IPS-NIHi7 (cell line): Measurements from ENCODE around the gene MRPL49.

Source experiments
- DNase-seq: peaks from one replicate; pipeline ENCODE4 v3.0.0; 2012; ENCODE audit warnings: mixed read lengths; ENCODE audit errors: extremely low spot score

Gene MRPL49

DNA sequence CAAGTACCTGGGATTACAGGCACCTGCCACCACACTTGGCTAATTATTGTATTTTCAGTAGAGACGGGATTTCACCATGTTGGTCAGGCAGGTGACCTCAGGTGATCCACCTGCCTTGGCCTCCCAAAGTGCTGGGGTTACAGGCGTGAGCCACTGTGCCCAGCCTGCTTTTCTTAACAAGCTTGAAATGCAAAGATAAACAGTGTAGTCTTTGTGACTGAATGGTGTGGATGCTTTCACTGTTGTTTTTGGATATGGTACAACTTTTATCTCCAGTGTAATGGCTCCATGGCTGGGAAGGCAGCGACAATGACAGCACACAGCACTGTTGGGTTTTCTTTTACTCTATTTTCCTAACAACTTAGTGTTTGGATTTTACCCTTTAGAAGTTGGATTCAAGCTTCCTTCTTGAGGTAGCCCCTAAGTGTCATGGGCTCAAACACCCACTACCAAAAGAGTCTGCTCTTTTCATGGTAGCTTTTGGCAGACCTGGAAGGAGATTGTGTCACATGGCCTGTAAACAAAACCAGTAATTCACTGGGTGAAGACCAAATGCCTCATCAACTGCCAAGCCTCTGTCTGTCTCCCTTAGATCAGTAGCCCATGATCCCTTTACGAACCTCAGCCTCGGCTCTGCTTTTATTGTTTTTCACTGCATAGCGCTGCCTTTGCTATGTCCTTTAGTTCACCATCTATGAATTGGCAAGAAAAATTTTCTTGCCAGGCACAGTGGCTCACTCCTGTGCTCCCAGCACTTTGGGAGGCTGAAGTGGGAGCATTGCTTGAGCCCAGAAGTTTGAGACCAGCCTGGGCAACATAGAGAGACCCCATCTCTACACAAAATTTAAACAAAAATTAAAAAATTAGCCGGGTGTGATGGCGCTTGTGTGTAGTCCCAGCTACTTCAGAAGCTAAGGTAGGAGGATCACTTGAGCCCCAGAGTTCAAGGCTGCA, 19.7 kb upstream of the MRPL49 start:
- no peak for DNase-seq

DNA sequence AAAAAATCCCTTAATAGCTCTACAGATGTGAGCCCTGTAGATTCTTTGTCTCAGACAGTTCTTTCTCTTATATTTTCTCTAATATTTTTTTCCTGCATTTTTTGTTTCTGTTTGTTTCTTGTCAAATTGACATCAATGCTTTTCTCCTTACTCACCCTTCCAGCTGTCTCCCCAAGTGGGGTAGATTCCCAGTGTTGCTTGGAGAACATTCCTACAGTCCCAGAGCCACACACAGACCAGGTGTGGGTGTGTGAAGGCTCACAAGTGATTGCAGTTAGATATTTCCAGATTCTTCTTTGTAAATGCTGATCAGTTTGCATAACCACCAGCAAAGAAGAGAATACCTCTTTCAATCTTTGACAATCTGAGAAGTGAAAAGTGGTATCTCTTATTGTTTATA, 18.6 kb upstream of the MRPL49 start:
- DNase-seq = no peak

DNA sequence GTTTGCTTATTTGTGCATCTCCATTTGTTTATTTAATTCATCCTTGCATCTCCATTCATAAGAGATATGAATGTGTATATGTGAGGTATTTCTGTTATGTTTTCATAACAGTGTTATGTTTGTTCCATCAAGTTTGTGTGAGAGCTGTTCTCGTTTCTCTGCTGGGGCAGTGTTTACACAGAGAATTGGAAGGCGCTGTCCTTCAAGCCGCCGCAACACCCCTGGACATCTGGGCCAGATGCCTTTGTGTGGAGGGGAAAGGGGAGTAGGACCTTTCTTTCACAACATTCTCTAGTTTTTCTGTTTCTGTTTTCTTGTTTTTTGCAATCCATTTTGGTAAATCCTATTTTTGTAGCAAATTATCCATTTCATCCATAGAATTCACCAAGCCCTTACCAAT, 17.5 kb upstream of the MRPL49 start:
- DNase-seq = no peak

DNA sequence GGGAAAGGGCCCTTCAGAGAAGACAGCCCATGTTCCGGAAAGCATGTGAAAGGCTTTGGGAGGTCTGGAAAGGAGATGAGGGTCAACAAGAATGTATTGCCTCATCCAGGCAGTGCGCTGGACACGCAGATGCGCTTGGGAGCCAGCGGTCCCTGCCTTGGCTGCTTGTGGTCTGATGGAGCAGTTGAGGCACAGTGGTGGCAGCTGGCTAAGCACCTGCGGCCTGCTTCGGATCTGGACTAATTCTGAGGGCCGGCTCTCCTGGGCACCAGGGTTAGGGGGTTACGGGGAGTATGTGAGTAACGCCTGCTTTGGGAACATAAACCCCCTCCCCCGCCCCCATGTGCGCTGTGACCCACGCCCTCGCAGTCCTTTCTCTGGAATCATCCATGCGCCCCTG, 15.0 kb upstream of the MRPL49 start:
- DNase-seq = no peak

DNA sequence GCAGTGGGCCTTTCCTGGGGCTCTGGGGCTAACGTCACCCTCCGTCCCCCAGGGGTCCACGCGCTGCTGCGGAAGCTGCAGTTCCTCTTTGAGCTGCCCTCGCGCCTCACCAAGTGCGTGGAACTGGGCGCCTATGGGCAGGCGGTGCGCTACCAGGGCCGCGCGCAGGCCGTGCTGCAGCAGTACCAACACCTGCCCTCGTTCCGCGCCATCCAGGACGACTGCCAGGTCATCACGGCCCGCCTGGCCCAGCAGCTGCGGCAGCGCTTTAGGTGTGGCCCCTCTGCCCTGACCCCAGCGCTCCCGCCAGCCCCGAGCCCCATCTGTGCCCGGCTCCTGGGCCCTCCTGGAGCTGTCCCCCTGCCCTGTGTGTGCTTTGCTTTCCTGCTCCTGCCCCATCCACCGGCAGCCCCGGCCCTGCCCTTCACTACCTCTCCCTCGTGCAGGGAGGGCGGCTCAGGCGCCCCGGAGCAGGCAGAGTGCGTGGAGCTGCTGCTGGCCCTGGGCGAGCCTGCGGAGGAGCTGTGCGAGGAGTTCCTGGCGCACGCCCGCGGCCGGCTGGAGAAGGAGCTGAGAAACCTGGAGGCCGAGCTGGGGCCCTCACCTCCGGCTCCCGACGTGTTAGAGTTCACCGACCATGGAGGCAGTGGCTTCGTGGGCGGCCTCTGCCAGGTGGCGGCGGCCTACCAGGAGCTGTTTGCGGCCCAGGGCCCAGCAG, 14.2 kb upstream of the MRPL49 start:
- no peak for DNase-seq

DNA sequence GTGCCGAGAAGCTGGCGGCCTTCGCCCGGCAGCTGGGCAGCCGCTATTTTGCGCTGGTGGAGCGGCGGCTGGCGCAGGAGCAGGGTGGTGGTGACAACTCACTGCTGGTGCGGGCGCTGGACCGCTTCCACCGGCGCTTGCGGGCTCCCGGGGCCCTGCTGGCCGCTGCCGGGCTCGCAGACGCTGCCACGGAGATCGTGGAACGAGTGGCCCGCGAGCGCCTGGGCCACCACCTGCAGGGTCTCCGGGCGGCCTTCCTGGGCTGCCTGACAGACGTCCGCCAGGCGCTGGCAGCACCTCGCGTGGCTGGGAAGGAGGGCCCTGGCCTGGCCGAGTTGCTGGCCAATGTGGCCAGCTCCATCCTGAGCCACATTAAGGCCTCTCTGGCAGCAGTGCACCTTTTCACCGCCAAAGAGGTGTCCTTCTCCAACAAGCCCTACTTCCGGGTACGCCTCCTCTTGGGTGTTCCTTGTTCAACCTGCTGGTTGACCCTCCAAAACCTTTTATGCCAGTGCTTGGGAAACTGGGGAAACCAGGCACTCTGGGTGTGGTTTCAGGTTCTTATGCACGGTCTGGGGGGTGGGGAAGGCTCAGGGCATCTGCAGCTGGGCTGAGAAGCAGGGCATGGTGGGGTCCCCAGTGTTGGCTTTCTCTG, 13.5 kb upstream of the MRPL49 start:
- DNase-seq = no peak

DNA sequence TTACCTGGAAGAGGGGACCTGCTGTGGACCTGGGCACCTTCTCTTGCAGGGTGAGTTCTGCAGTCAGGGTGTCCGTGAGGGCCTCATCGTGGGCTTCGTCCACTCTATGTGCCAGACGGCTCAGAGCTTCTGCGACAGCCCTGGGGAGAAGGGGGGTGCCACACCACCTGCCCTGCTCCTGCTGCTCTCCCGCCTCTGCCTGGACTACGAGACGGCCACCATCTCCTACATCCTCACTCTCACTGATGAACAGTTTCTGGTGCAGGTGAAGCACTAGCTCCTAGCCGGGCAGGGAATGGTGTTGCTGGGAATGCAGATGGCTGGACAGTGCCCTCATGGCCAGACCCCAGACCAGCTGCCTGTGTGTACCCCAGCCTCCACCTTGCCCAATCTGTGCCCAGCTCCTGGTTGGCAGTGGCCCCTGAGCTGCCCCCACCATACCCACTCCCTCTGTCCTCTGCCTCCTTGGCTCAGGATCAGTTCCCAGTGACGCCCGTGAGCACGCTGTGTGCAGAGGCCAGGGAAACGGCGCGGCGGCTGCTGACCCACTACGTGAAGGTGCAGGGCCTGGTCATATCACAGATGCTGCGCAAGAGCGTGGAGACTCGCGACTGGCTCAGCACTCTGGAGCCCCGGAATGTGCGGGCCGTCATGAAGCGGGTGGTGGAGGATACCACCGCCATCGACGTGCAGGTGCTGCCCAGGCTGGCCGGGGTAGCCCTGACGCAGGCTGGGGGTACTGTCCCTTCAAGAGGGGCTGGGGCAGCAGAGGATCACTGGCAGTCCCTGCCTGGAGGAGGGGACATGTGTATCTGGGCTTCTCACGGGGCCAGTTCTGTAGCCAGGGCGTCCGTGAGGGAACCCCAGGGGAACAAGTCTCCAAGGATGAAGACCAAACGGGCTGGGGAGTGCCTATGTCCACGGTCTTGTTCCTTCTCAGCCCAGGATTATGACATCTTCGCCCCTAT, 12.6 kb upstream of the MRPL49 start:
- no peak for DNase-seq

DNA sequence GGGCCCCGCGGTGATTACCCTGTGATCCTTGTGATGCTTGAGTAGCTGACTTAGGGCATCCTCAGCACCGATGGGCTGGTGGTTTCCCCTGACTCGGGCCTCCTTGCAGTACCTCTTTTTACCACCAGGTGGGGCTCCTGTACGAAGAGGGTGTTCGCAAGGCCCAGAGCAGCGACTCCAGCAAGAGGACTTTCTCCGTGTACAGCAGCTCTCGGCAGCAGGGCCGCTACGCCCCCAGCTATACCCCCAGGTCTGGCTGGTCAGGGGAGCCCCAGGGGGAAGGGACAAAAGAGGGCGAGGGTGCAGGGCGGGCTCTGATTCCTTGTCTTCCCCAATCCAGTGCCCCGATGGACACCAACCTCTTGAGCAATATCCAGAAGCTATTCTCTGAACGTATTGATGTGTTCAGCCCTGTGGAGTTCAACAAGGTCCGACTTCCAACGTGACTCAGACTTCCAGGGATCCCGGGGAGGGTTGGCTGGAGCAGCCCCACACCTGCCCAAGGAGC, 11.7 kb upstream of the MRPL49 start:
- DNase-seq = peak; percentile 91

DNA sequence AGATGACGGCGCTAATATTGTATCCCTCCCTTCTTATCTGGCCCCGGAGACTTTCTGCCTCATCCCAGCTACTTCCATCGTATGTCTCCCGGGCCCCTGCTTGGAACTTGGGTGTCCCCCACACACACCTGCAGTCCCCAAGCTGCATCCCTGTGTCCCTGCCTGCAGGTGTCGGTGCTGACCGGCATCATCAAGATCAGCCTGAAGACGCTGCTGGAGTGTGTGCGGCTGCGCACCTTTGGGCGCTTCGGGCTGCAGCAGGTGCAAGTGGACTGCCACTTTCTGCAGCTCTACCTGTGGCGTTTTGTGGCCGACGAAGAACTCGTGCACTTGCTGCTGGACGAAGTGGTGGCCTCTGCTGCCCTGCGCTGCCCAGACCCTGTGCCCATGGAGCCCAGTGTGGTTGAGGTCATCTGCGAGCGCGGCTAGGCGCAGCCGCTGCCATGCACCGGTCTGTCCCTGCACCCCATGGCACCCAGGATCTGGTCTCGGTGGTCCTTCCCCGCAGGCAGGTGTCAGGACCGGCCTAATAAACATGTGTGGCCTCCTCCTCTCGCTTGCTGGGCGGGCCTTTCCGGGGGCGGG, 10.9 kb upstream of the MRPL49 start:
- DNase-seq = no peak

DNA sequence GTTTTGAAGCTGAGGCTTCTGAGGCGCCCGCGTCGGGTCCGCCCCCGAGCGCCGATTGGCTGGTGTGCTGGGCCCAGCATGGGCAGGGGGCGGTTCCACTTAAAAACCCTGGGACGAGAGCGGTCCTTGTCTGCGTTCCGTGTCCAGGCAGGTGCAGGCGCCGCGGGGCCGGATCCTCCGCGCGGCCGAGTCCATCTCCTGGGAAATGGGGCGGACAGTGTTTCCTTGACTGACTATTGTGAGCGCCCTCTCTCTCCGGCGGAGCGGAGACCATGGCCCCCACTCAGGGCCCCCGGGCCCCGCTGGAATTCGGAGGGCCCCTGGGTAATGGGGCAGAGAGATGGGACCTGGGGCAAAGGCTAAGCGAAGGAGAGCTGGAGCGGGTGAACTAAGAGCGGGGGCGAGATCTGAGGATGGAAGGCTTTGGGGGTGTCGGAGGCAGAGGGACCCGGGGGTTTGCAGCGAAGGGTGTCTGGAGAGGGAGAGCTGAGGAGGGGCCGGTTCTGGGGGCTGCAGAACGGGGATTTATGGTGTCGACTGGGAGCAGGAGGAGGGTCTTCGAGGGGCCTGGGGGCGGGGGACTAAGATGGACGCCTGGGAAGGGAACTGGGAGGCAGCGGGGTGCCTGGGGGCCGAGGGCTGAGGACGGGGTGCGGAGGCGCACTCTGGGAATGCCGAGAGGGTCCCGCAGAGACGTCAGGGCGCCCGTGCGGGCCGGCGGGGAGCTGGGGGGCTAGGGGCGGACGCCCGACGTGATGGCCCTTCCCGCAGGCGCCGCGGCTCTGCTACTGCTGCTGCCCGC, 10.2 kb upstream of the MRPL49 start, which contains the start of gene TM7SF2:
Gene TM7SF2 (plus strand): TSS at position 129 of the 802 bp plus-strand sequence. CDS start 144 bp downstream, at position 273.
- peak; percentile 97 for DNase-seq

DNA sequence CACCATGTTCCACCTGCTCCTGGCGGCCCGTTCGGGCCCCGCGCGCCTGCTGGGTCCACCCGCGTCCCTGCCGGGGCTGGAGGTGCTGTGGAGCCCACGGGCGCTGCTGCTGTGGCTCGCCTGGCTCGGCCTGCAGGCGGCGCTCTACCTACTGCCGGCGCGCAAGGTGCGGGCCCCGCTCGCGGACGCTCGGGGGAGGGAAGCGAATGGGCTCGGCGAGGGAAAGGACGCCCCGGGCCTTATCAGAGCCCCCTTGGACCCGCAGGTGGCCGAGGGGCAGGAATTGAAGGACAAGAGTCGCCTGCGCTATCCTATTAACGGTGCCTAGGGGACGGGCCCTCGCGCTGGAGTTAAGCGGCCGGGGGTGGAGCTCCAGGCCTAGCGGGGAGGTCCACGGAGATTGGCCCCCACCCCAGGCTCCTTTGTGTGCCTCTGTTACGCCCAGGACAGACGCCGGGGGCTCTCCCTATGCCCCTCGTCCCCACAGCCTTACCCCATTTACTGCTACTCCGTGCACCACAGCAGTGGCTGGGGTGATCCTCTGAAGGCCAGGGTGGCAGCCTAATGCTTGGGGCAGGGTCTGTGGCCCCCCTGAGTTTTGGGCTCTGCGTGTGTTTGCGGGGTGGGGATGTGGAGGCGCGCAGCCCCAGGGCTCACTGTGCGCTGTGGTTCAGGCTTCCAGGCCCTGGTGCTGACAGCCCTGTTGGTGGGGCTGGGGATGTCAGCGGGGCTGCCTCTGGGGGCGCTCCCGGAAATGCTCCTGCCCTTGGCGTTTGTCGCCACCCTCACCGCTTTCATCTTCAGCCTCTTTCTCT, 9.4 kb upstream of the MRPL49 start:
- DNase-seq = peak; percentile 68

DNA sequence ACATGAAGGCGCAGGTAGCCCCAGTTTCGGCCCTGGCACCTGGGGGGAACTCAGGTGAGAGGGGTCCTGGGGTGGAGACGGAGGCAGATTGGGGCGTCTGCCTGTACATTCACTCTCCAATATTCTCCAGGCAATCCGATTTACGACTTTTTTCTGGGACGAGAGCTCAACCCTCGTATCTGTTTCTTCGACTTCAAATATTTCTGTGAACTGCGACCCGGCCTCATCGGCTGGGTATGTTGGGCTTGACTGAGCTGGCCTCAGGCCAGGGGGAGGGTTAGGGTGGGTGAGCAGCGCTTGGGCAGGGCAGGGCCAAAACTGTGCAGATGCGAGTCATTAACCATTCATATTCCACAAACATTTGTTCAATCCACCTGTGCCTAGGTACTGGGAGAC, 8.8 kb upstream of the MRPL49 start:
- DNase-seq = no peak

DNA sequence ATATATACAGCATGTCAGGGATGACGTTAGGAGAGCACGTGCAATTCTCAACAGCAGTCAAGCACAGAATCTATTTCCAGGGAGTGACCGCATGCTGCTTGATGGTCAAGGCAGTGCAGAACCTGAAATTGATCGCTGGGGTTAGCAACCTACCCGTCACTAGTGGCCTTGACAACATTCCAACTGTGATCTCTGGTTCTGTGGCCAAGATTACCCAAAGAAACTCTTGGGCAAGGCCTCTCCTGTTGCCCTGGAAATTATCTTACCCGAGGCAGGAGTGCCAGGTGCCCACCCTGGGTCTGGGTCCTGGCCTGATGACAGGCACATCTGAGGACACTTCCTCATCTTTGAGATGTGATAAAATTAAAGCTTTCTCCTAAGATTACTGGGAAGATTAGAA, 8.3 kb upstream of the MRPL49 start:
- no peak for DNase-seq

DNA sequence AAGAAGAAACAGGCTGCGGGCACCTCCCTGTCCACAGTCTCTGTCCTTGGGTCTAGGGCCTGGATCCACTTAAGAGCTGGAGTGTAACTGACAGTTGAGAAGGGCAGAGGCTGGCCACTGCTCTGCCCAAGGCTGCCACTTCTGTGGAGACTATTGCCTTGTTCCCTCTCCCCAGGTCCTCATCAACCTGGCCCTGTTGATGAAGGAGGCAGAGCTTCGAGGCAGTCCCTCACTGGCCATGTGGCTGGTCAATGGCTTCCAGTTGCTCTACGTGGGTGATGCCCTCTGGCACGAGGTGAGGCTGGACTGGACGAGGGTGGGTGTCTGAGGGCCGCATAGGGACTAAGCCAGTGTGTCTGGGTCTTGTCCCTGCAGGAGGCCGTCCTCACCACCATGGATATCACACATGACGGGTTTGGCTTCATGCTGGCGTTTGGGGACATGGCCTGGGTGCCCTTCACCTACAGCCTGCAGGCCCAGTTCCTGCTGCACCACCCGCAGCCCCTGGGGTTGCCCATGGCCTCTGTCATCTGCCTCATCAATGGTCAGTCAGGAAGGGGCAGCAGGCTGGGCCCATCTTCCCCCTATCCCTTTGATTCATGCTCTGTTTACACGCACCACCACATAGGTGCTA, 7.5 kb upstream of the MRPL49 start:
- DNase-seq = no peak

DNA sequence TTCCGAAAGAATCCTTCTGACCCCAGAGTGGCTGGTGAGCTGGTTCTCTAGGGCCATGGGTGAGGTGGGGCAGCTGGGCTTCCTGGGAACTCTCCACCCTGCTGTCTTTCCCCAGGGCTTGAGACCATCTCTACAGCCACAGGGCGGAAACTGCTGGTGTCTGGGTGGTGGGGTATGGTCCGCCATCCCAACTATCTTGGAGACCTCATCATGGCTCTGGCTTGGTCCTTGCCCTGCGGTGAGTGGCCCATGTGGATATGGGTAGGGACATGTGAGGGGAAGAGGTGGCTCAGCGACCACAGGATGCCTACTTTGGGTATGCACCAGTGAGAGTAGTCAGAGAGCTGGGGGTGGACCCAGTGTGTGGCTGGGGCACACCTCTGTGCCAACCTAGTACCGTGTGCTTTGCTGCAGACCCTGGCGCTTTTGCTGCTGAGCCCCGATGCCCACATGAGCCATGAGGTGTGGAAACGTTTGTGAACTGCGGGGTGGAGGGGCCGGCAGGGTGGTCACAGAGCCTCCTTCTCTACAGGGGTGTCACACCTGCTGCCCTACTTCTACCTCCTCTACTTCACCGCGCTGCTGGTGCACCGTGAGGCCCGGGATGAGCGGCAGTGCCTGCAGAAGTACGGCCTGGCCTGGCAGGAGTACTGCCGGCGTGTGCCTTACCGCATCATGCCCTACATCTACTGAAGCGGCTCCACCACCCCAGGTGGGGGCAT, 6.6 kb upstream of the MRPL49 start:
- DNase-seq = no peak

DNA sequence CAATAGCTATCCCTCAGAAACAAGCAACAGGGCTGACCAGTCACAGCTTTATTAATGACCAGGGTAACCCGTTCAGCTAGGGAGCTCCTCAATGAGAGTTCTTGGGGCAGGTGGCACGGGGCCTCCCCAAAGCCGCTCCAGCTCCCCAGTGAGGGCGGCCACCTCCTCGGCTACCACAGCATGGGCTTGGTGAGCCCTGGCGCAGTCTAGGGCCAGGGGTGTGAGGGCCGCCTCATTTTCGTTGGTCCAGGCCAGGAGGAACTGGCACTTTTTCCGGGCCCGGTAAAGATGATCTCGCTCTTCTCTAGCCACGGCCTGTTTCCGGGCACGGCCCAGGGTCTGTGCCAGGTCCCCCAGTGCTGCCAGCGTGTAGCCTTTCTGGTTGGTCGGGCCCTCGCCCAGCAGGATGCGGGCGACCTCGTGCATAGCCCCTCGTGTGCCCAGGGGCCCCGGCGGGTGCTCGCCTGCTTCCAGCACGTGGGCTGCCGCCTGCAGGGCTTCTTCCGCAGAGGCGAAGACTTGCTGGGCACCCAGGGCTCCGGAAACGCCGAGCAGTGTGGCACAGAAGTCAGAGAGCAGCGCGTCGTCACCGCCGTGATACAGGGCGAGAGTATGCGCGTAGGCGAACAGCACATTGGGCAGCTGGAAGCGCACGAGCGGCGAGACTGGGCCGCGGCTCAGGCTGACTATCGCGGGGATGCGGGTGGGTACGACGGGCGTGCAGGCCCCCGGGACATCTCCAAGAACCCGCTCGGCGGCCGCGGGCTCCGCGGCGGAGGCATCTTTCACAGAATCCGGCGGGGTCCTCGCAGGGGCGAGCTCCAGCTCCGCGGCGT, 5.5 kb upstream of the MRPL49 start:
- no peak for DNase-seq
